ENCODE data around the gene TMEM260. TPM values are rescaled to one million over a fixed set of nuclear protein-coding genes. Genes with fewer than 3 reads are reported as not detected.

Gene TMEM260
- total and polyA plus RNA-seq, 7 donors = 2.5 to 7.4 (median 3.8) TPM

GRCh38 chr14:56580221-56580711 is 668 bp downstream of the TMEM260 start:
- no peak for TF ChIP-seq CTCF (IDR thresholded peaks at IDR 0.05)
- H3K9me3 ChIP-seq = no peaks in the 10 kb centered on the region
- H3K4me3 ChIP-seq = peak overlapping the region; percentile 100
- H3K27ac ChIP-seq = peak overlapping the region; percentile 83
- DNase-seq = no peak
- no peaks in the 10 kb centered on the region for H3K27me3 ChIP-seq (ENCODE audit: insufficient read depth in 3 of 3, low read length in 2 of 3)
- 2 to 4% (median 4%) methylated on average over 10 of the region's 10 CpGs for WGBS, 3 donors
- H3K36me3 ChIP-seq (ENCODE audit: insufficient read depth in 1 of 2, low read depth in 1 of 2) = peaks cover 0 to 1% of the 10 kb centered on the region in 2 donors
- no peak for ATAC-seq
- intact Hi-C loops (cut with DNase I) = no loop called here
- H3K4me1 ChIP-seq = peaks cover 20% of the 10 kb centered on the region

GRCh38 chr14:56581041-56581727 is 1.6 kb downstream of the TMEM260 start:
- 40 to 48% (median 45%) methylated on average over 6 of the region's 6 CpGs for whole genome bisulfite sequencing, 3 donors
- Histone ChIP-seq H3K27me3 (ENCODE audit: insufficient read depth in 3 of 3, low read length in 2 of 3) (no peaks in the 10 kb centered on the region), H3K4me1 (peaks cover 20% of the 10 kb centered on the region), H3K4me3 (peak overlapping the region; percentile 100), H3K27ac (no peak overlapping the region), H3K9me3 (no peaks in the 10 kb centered on the region), H3K36me3 (ENCODE audit: insufficient read depth in 1 of 2, low read depth in 1 of 2) (peaks cover 2 to 11% of the 10 kb centered on the region in 2 donors)
- no peak for ATAC-seq
- DNase-seq = no peak
- intact Hi-C loops (cut with DNase I) = no loop called here
- no peak for TF ChIP-seq CTCF (IDR thresholded peaks at IDR 0.05)

- no peak overlapping the region for H3K27ac ChIP-seq
- intact Hi-C loops (cut with DNase I) = no loop called here
- no peaks in the 10 kb centered on the region for H3K27me3 ChIP-seq (ENCODE audit: insufficient read depth in 3 of 3, low read length in 2 of 3)
- no peaks in the 10 kb centered on the region for H3K9me3 ChIP-seq
- no peak for TF ChIP-seq CTCF (IDR thresholded peaks at IDR 0.05)
- DNase-seq (no peak), ATAC-seq (no peak)
- 75 to 89% (median 80%) methylated on average over 7 of the region's 7 CpGs for WGBS, 3 donors
- peaks cover 26% of the 10 kb centered on the region for H3K4me1 ChIP-seq
- H3K36me3 ChIP-seq (ENCODE audit: insufficient read depth in 1 of 2, low read depth in 1 of 2) = peaks cover 2 to 41% of the 10 kb centered on the region in 2 donors
- no peak overlapping the region for H3K4me3 ChIP-seq
Observed at GRCh38 chr14:56585461-56586084, 6.0 kb downstream of the TMEM260 start.

- no peak for TF ChIP-seq CTCF (IDR thresholded peaks at IDR 0.05)
- no peaks in the 10 kb centered on the region for H3K27me3 ChIP-seq (ENCODE audit: insufficient read depth in 3 of 3, low read length in 2 of 3)
- no peak overlapping the region for H3K4me3 ChIP-seq
- intact Hi-C loops (cut with DNase I) = no loop called here
- ATAC-seq (no peak), DNase-seq (no peak)
- H3K36me3 ChIP-seq (ENCODE audit: insufficient read depth in 1 of 2, low read depth in 1 of 2) = peaks cover 2 to 44% of the 10 kb centered on the region in 2 donors
- WGBS, 3 donors = 83 to 89% (median 86%) methylated on average over 1 of the region's 1 CpG
- no peaks in the 10 kb centered on the region for H3K9me3 ChIP-seq
- H3K4me1 ChIP-seq = peaks cover 11% of the 10 kb centered on the region
- no peak overlapping the region for H3K27ac ChIP-seq
Observed at GRCh38 chr14:56587701-56588100, 8.1 kb downstream of the TMEM260 start.

All from psoas muscle (tissue), 8 donors.